GM23338 (cell line): Measurements from ENCODE around the gene OXGR1. TPM values are rescaled to one million over a fixed set of nuclear protein-coding genes. Genes with fewer than 3 reads are reported as not detected.

ENCODE experiments used
- ATAC-seq: fragments of 200-7000 bp; cut with Tn5 transposase; 3 replicates; pipeline ENCODE4 v1.9.1; 2020
- DNase-seq: peaks from one replicate; pipeline ENCODE4 v3.0.0-alpha.2; 2015; ENCODE audit warnings: low spot score
- H2AFZ ChIP-seq: fragments of 200-600 bp; sonication (generic); 2 replicates; pipeline ENCODE4 v1.8.0; 2016; ENCODE audit warnings: antibody characterized with exemption, mild to moderate bottlenecking, moderate library complexity
- H3F3A ChIP-seq: fragments of 200-600 bp; sonication (generic); replicated peaks from 2 replicates; pipeline ENCODE4 v1.8.0; 2017; ENCODE audit warnings: antibody characterized with exemption, mixed run types, low read depth
- H3K27ac ChIP-seq: fragments of 200-600 bp; sonication (generic); 2 replicates; pipeline ENCODE4 v1.6.1; 2016; ENCODE audit warnings: low read depth
- H3K27me3 ChIP-seq: fragments of 200-600 bp; sonication (generic); 2 replicates; pipeline ENCODE4 v1.8.0; 2016; ENCODE audit warnings: mild to moderate bottlenecking, mixed run types, moderate library complexity; ENCODE audit not compliant: insufficient read depth
- H3K36me3 ChIP-seq: fragments of 200-600 bp; sonication (generic); 2 replicates; pipeline ENCODE4 v1.8.0; 2016; ENCODE audit warnings: mild to moderate bottlenecking; ENCODE audit not compliant: insufficient read depth
- H3K4me1 ChIP-seq: fragments of 200-600 bp; sonication (generic); 2 replicates; pipeline ENCODE4 v1.8.0; 2016; ENCODE audit warnings: mild to moderate bottlenecking, moderate library complexity; ENCODE audit not compliant: insufficient read depth
- H3K4me2 ChIP-seq: fragments of 200-600 bp; sonication (generic); 2 replicates; pipeline ENCODE4 v1.7.1; 2017; ENCODE audit warnings: mixed run types
- H3K4me3 ChIP-seq: fragments of 200-600 bp; sonication (generic); 2 replicates; pipeline ENCODE4 v1.6.1; 2016; ENCODE audit warnings: mixed run types
- H3K79me2 ChIP-seq: fragments of 200-600 bp; sonication (generic); replicated peaks from 2 replicates; pipeline ENCODE4 v1.8.0; 2017; ENCODE audit warnings: mild to moderate bottlenecking; ENCODE audit not compliant: insufficient read depth
- H3K9me2 ChIP-seq: fragments of 200-600 bp; sonication (generic); 2 replicates; pipeline ENCODE4 v1.8.0; 2017; ENCODE audit not compliant: insufficient read depth
- H4K20me1 ChIP-seq: fragments of 200-600 bp; sonication (generic); replicated peaks from 2 replicates; pipeline ENCODE4 v1.8.0; 2017; ENCODE audit warnings: mild to moderate bottlenecking; ENCODE audit not compliant: insufficient read depth
- H3K27ac Mint-ChIP-seq: 2 replicates; pipeline ENCODE4 v1.8.0; 2020; ENCODE audit warnings: inconsistent platforms, mild to moderate bottlenecking, moderate library complexity, mixed read lengths
- H3K27me3 Mint-ChIP-seq: 3 replicates; pipeline ENCODE4 v1.8.0; 2022; ENCODE audit warnings: low read depth, mild to moderate bottlenecking, moderate library complexity, mixed read lengths, inconsistent platforms; ENCODE audit not compliant: insufficient read depth, poor library complexity
- H3K36me3 Mint-ChIP-seq: 3 replicates; pipeline ENCODE4 v1.8.0; 2021; ENCODE audit warnings: low read depth, mild to moderate bottlenecking, inconsistent platforms, moderate library complexity, mixed read lengths
- H3K4me1 Mint-ChIP-seq: 3 replicates; pipeline ENCODE4 v1.8.0; 2020; ENCODE audit warnings: mild to moderate bottlenecking, inconsistent platforms, mixed read lengths
- H3K4me3 Mint-ChIP-seq: 3 replicates; pipeline ENCODE4 v1.8.0; 2021; ENCODE audit warnings: moderate library complexity, mild to moderate bottlenecking, inconsistent platforms, mixed read lengths
- H3K9me3 Mint-ChIP-seq: 3 replicates; pipeline ENCODE4 v1.8.0; 2020; ENCODE audit warnings: moderate library complexity, mild to moderate bottlenecking, inconsistent platforms, mixed read lengths
- ETS1 ChIP-seq: IDR thresholded peaks from 2 replicates; pipeline ENCODE4 v1.6.1; 2016; ENCODE audit warnings: antibody characterized with exemption
- NANOG ChIP-seq: IDR thresholded peaks from 2 replicates; pipeline ENCODE4 v1.6.1; 2016; ENCODE audit warnings: antibody characterized with exemption, borderline replicate concordance
- POLR2AphosphoS5 ChIP-seq: IDR thresholded peaks from 2 replicates; pipeline ENCODE4 v1.6.1; 2016; ENCODE audit warnings: antibody characterized with exemption, low read depth
- STAT1 ChIP-seq: IDR thresholded peaks from one replicate; pipeline ENCODE4 v1.6.1; 2016; ENCODE audit warnings: antibody characterized with exemption; ENCODE audit not compliant: unreplicated experiment
- ZNF331 ChIP-seq: fragments of 250-450 bp; sonication (Bioruptor Pico); IDR thresholded peaks from 2 replicates; pipeline ENCODE4 v1.5.0; 2020; ENCODE audit warnings: low read depth, mild to moderate bottlenecking, moderate library complexity
- polyA plus RNA-seq: library from polyadenylated mRNA; unstranded; fragments of >200 nt; fragmentation: Nextera tagmentation; extraction: Ambion mirVana; gene quantifications from 2 replicates; pipeline ENCODE4 v1.2.1, GENCODE V29; 2016
- total RNA-seq: library from RNA; depleted of rRNA; stranded (reverse); fragments of >200 nt; shearing (Covaris generic); gene quantifications from 2 replicates; pipeline ENCODE4 v1.2.3, GENCODE V29; 2014
- TF ChIP-seq, protein P1 (sequence below): fragments of 250-450 bp; sonication (Bioruptor Pico); IDR thresholded peaks from 2 replicates; pipeline ENCODE4 v1.5.0; 2020; ENCODE audit warnings: mild to moderate bottlenecking, moderate library complexity

OXGR1 gene
- total and polyA plus RNA-seq, 2 experiments from 2014 or later, result 0.29 to 0.80 TPM

DNA sequence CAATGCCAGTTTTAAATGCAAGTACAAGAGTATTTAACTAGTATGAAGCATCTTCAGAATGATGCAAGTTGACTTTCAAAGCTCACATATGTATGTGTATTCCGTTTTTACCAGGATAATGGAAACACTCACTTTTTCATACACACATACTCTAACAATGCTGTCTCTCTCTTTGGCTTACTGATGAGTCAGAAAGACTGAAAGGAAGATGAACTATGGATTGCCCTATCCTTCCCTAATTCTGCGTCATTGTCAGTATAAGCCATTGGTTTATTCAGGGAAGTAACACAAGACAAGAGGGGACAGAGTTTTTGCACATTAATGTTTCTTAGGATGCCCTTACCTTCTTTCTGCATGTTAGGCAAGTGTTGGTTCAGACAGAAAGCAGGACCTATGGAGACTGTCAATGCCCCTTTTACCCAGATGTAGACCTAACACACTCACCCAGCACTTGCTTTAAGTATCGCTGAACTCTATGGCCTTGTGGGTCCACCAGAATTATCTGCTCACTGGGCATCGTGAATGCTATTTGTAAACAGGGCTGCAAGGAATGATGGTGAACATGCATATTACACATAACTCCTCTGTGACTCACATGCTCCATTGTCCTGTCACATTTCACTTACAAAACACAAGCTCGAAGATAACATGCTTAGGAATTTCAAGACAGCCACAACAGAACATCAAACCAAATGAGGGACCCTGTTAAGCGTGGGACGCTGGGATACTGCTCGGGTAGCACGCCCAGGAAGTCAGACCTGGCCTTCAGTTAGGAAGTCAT lies 10.0 kb upstream of the OXGR1 start (continued):
- TF ChIP-seq, protein P1, sequence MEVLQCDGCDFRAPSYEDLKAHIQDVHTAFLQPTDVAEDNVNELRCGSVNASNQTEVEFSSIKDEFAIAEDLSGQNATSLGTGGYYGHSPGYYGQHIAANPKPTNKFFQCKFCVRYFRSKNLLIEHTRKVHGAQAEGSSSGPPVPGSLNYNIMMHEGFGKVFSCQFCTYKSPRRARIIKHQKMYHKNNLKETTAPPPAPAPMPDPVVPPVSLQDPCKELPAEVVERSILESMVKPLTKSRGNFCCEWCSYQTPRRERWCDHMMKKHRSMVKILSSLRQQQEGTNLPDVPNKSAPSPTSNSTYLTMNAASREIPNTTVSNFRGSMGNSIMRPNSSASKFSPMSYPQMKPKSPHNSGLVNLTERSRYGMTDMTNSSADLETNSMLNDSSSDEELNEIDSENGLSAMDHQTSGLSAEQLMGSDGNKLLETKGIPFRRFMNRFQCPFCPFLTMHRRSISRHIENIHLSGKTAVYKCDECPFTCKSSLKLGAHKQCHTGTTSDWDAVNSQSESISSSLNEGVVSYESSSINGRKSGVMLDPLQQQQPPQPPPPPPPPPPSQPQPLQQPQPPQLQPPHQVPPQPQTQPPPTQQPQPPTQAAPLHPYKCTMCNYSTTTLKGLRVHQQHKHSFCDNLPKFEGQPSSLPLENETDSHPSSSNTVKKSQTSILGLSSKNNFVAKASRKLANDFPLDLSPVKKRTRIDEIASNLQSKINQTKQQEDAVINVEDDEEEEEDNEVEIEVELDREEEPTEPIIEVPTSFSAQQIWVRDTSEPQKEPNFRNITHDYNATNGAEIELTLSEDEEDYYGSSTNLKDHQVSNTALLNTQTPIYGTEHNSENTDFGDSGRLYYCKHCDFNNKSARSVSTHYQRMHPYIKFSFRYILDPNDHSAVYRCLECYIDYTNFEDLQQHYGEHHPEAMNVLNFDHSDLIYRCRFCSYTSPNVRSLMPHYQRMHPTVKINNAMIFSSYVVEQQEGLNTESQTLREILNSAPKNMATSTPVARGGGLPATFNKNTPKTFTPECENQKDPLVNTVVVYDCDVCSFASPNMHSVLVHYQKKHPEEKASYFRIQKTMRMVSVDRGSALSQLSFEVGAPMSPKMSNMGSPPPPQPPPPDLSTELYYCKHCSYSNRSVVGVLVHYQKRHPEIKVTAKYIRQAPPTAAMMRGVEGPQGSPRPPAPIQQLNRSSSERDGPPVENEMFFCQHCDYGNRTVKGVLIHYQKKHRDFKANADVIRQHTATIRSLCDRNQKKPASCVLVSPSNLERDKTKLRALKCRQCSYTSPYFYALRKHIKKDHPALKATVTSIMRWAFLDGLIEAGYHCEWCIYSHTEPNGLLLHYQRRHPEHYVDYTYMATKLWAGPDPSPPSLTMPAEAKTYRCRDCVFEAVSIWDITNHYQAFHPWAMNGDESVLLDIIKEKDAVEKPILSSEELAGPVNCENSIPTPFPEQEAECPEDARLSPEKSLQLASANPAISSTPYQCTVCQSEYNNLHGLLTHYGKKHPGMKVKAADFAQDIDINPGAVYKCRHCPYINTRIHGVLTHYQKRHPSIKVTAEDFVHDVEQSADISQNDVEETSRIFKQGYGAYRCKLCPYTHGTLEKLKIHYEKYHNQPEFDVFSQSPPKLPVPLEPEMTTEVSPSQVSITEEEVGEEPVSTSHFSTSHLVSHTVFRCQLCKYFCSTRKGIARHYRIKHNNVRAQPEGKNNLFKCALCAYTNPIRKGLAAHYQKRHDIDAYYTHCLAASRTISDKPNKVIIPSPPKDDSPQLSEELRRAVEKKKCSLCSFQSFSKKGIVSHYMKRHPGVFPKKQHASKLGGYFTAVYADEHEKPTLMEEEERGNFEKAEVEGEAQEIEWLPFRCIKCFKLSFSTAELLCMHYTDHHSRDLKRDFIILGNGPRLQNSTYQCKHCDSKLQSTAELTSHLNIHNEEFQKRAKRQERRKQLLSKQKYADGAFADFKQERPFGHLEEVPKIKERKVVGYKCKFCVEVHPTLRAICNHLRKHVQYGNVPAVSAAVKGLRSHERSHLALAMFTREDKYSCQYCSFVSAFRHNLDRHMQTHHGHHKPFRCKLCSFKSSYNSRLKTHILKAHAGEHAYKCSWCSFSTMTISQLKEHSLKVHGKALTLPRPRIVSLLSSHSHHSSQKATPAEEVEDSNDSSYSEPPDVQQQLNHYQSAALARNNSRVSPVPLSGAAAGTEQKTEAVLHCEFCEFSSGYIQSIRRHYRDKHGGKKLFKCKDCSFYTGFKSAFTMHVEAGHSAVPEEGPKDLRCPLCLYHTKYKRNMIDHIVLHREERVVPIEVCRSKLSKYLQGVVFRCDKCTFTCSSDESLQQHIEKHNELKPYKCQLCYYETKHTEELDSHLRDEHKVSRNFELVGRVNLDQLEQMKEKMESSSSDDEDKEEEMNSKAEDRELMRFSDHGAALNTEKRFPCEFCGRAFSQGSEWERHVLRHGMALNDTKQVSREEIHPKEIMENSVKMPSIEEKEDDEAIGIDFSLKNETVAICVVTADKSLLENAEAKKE, result no peak
- TF ChIP-seq ZNF331 (no peak), STAT1 (no peak)

- no peaks in the 10 kb centered on the region for H3K9me3 Mint-ChIP-seq
- H3K79me2 ChIP-seq, result no peaks in the 10 kb centered on the region
- DNase-seq (no peak), ATAC-seq (no peak)
- no peaks in the 10 kb centered on the region for H3K36me3 Mint-ChIP-seq
- peaks cover 70% of the 10 kb centered on the region for H3K27me3 ChIP-seq
- no peak overlapping the region for H3K4me3 Mint-ChIP-seq
- H3K4me2 ChIP-seq, result no peak overlapping the region
- no peaks in the 10 kb centered on the region for H3K9me2 ChIP-seq
- no peaks in the 10 kb centered on the region for H3F3A ChIP-seq
- no peak overlapping the region for H2AFZ ChIP-seq
- TF ChIP-seq, protein P1, result no peak
- TF ChIP-seq ZNF331 (no peak), NANOG (no peak), STAT1 (no peak), ETS1 (no peak), POLR2AphosphoS5 (no peak)
- no peak overlapping the region for H3K27ac Mint-ChIP-seq
- H4K20me1 ChIP-seq, result no peaks in the 10 kb centered on the region; the same call in 1 of the 2 replicates
- no peak overlapping the region for H3K27ac ChIP-seq
- H3K4me3 ChIP-seq, result no peak overlapping the region
- peaks cover 10% of the 10 kb centered on the region; the same call in 2 of the 3 replicates for H3K4me1 Mint-ChIP-seq
- H3K27me3 Mint-ChIP-seq, result peaks cover 42% of the 10 kb centered on the region
- peaks cover 9% of the 10 kb centered on the region for H3K4me1 ChIP-seq
- H3K36me3 ChIP-seq, result no peaks in the 10 kb centered on the region
Observed at GRCh38 chr13:97003071-97003470, 8.8 kb upstream of the OXGR1 start.
